GM21423 (cell line): ENCODE data around the gene FOXD4L1.
"Not testable (repeated sequence)": the region's sequence is repeated elsewhere in the genome, so short reads cannot be mapped to it uniquely, and the experiment has no call there.

Experiments
- ATAC-seq: cut with Tn5 transposase; IDR thresholded peaks from one replicate; pipeline ENCODE4 v1.9.1; 2021; ENCODE audit warnings: mild to moderate bottlenecking, moderate library complexity; ENCODE audit not compliant: unreplicated experiment

Gene FOXD4L1

DNA sequence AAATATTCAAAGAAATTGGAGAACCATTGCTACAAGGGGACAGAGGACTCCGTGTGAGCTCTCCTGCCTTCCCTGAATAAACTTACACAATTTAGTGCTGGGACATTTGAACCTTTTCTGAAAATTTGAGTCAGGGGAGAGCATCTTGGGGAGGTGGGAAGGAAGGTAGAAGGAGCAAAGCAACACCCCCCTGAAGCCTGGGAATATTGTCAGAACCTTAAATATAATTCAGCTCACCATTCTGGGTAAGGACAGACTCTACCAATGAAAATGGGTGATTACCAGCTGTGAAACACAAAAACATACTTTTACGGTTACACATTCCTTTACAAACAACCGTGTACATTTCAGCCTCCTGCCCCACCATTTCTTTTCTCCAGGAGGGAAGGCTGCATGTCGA is at the start of gene FOXD4L1:
FOXD4L1 (plus strand) TSS at position 301 of the 400 bp plus-strand sequence. CDS start 592 bp downstream, outside the sequence.
- ATAC-seq, result not testable (repeated sequence)

DNA sequence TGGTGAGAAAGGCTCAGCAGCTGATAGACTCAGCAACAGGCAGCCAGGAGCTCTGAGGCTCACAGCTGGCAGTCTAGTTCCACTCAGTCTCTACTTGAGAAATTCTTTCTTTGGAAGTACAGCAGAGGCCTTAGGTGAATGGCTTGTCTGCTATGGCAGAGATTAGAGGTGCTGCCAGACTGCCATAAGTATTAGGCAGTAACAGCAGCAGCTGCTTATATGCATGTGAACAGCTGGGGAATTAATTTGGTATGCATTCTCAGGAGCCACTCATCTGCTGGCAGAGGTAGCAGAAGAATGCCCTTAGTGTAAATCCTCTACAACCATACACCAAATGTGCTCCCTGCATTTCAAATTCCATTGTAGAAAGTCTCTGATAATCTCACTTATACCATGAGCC is 32.7 kb upstream of the FOXD4L1 start:
- not testable (repeated sequence) for ATAC-seq

DNA sequence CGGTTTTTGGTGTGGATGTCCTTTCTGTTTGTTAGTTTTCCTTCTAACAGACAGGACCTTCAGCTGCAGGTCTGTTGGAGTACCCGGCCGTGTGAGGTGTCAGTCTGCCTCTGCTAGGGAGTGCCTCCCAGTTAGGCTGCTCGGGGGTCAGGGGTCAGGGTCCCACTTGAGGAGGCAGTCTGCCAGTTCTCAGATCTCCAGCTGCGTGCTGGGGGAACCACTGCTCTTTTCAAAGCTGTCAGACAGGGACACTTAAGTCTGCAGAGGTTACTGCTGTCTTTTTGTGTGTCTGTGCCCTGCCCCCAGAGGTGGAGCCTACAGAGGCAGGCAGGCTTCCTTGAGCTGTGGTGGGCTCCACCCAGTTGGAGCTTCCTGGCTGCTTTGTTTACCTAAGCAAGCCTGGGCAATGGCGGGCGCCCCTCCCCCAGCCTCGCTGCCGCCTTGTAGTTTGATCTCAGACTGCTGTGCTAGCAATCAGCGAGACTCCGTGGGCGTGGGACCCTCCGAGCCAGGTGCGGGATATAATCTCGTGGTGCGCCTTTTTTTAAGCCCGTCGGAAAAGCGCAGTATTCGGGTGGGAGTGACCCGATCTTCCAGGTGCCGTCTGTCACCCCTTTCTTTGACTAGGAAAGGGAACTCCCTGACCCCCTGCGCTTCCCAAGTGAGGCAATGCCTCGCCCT is 21.6 kb upstream of the FOXD4L1 start:
- ATAC-seq, result not testable (repeated sequence)

DNA sequence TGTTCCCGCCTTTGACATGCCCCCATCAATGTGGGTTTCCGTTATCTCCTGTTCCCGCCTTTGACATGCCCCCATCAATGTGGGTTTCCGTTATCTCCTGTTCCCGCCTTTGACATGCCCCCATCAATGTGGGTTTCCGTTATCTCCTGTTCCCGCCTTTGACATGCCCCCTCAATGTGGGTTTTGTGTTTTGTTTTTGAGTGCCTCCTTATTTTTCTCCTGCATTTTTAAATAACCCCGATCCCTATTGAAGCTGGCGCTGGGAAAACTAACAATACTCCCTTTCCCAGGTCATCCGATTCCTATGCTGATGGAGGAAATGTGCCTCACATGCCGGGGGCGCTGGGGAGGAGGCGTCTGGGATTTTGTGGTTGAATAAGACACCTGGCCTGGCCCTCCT is 1.9 kb upstream of the FOXD4L1 start:
- not testable (repeated sequence) for ATAC-seq

DNA sequence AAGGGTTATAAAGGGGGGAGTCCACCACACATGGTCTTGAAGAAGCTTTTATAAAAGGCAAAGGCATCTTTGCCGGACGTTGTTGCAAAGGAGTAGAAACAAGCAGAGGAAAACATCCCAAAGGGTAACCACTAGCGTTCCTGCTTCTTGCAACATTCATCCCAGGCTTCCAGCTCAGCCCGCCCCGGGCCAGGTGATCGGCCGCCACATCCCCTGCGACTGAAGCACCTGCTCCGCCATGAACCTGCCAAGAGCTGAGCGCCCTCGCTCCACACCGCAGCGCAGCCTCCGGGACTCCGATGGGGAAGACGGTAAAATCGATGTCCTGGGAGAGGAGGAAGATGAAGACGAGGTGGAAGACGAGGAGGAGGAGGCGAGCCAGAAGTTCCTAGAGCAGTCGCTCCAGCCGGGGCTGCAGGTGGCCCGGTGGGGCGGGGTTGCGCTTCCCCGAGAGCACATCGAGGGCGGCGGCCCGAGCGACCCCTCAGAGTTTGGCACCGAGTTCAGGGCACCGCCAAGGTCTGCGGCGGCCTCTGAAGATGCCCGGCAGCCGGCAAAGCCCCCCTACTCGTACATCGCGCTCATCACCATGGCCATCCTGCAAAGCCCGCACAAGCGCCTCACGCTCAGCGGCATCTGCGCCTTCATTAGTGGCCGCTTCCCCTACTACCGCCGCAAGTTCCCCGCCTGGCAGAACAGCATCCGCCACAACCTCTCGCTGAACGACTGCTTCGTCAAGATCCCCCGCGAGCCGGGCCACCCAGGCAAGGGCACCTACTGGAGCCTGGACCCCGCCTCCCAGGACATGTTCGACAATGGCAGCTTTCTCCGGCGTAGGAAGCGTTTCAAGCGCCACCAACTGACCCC is 787 bp downstream of the FOXD4L1 start:
- ATAC-seq, result not testable (repeated sequence)

DNA sequence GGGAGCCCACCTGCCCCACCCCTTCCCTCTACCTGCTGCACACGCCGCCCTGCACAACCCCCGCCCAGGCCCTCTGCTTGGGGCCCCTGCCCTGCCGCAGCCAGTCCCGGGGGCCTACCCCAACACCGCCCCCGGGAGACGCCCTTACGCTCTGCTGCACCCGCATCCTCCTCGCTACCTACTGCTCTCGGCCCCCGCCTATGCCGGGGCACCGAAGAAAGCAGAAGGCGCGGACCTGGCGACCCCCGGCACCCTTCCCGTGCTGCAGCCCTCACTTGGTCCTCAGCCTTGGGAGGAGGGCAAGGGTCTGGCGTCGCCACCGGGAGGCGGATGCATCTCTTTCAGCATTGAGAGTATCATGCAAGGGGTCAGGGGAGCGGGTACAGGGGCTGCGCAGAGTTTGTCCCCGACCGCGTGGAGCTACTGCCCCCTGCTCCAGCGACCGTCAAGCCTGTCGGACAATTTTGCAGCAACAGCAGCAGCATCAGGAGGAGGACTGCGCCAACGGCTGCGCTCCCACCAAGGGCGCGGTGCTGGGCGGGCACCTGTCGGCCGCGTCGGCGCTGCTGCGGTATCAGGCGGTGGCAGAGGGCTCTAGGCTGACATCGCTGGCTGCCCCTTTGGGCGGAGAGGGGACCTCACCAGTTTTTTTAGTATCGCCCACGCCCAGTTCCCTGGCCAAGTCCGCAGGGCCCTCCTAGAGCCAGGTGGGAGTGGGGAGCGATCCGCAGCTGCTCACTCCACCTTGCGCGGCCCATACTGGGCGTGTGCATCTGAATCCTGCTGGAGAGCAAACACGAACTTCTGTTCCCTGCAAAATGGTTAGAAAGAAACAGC is 1.6 kb downstream of the FOXD4L1 start:
- not testable (repeated sequence) for ATAC-seq

DNA sequence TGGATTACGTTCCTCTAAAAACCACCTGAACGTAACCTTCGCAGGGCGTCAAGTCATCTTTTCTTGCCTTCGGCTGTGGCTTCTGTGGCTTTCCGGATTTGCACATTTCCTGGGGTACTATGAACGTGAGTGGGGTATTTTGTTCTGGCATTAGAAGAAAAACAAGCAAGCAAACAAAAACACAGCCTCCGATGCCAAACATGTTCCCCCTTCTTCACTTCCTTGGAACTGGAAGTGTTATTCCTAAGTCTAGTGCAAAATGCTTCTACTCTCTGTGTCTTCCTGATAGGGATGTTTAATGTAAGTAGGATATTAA is 2.2 kb downstream of the FOXD4L1 start:
- not testable (repeated sequence) for ATAC-seq

DNA sequence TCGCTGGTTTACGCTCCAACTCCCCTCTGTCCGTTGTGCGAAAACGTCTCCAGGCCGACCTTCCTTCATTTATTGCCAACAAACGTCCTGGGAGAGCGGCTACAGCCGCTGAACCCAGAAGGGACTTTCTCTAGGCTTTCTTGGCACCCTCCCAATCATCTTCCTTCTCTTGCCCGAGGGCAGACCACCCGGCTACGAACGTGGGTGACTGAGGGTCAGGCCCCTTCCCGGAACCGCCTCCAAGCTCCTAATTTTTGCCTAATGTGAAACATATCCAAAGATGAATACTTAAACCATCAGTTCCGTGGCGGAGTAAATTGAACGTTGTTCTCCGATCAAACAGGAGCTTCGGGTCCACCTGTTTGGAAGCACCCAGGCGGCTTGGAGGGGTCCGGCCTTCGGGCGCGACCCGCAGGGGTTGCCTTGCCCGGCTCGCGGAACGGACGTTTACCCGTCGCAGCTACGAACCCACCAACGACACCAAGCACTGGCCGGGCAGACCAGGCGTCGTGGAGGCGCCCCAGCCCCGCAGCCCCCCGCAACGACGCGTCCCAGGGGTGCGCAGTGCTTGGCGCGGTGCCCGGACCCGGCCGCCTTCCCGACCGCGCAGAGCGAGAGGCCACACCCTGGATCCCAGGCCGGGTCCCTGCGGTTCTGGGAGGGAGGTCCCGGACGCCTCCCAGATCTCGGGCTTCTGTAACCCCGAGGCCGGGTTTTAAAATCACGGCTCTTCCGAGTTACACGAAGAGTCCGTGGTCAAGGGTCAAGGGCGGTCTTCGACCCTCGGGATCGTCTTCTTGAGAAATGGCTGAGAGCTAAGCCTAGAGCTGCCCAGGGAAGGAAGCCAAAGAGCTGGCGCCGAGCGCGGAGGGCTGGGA is 4.0 kb downstream of the FOXD4L1 start:
- peak; percentile 13 for ATAC-seq

DNA sequence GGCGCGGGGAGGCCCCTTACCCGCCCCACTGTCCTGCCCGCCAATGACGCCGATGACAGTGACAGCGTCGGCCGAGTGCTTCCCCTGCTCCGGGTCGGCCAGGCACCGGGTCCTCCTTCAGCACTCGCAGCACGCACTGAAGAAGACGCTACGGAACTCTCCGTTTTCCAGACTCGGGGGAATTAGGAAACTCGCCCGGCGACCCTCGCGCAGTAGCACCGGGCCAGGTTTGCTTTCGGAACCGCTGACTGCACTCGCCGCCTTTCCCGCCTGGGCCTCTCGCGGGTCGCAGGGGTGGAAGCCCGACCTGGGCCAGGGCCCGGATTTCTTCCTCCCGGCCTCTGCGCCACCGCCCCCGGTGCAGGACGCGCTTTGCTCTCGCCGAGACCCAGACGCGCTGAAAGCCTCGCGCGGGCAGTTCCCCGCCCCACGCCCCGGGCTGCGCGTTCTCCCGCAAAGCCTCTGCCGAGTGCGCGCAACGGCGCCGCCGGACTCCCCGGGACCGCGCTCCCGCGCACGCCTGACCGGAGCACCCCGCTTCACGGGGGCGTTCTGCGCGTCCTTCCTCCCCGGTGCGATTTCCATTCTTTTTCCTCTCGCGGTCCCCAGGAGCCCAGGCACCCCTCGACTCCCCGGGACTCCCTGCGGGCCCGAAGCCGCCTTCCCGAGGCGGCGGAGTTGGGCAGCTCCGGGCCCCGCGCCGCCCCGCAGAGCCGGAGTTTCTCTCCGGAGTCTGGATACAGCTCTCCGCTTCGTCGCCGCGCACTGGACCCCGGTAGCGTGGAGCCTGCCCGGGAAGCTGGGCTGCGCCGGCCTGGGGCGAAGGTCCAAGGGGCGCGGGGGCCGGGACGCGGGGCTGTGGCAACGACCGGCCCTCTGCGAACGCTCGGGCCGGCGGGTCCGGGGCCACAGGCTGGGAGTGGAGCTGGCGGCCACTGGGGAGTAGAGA is 4.9 kb downstream of the FOXD4L1 start:
- ATAC-seq, result peak; percentile 79

DNA sequence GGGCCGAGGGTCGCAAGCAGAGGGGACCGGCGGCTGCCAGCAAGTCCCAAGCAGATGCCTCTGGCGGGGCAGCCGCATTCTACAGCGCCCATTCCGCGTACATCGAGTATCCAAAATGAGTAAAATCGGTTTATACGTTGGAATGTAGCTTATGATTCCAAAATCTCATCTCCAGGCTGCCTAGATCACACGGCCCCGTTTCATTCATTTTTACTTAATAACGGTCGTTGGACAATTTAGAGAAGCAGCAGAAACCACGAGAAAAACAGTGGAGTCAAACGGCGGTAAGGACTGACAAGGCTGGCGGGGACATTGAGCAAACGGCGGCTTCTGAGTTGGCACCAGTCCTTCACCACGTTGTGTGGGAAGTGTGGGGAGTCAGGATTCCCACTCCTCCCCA is 5.6 kb downstream of the FOXD4L1 start:
- ATAC-seq, result not testable (repeated sequence)

DNA sequence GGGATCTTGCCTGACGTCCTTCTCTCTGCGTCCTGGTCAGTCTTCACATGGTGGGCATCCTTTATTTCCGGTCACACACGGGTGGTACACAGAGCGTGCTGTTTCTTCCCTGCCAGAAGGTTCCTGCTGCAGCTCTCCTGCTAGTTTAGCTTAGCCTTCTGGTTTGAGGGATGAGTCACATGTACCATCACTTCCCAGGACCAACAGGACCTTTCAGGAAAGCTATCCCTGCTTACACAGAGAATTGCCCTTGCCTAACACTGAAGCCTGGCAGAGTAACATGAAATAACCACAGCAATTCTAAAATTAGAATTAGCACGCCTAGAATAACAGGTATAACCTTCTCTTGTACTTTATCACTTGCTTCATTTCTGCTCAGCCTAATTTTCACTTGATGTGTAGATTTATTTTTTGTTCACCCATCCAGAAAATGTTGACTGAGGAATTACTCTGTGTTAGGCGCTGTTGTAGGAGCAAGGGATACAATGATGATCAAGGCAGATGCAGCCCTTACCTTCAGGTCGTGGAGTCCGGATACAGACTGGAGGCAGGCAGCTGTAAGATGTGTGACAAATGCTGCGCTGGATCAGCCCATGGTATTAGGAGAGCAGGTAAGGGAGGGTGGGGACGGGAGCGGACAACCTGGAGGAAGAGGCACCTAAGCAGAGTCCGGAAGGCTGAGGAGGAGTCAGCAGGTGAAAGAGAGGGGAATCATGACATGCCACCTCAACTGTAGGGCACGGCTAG is 9.1 kb downstream of the FOXD4L1 start:
- ATAC-seq, result not testable (repeated sequence)

DNA sequence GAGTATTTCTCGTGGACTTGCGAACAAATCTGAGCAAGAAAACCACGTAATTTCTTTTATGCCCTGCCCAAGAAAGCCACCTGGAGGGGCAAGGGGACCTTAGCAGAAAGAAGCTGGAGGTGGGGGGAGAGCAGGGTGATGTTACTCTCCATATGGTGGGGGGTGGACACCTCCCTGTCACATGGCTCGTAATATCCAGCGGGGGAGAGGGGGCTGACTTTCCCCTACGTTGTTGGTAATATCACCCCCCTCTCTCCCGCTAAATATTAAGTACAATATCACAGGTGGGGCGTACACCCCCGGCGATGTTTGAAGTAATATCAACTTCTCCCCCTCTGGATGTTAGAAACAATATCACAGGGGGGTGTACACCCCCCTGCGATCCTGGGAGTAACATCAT is 9.7 kb downstream of the FOXD4L1 start:
- ATAC-seq, result not testable (repeated sequence)

DNA sequence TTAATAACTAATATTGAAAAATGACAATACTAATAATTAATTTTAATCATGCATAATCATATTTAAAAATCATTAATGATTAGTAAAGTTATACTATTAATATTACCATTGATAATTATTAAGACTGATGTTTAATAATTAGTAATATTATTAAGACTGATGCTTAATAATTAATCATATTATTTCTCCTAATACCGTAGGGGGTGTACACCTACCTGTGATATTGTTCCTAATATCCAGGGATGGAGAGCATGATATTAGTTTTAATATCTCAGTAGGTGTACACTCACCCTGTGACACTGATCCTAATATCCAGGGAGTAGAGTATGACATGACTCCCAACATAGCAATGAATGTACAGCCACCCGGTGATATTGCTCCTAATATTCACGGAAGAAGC is 12.4 kb downstream of the FOXD4L1 start:
- not testable (repeated sequence) for ATAC-seq

DNA sequence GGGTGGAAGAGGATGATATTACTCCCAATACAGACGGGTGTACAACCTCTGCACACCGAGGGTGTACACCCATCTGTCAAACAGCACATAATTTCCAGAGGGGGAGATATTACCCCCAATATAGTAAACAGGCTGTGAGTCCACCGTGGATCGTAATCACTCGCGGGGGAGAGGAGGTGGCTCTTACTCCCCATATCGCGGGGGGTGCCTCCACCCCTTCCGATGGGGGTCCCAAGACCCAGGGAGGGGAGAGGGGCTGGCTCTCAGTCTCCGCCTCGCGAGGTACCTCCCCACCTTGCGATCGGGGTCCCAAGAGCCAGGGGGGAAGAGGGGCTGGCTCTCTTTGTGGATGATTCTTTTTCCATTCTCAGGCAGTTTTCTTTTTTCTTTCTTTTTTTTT is 13.4 kb downstream of the FOXD4L1 start:
- not testable (repeated sequence) for ATAC-seq

DNA sequence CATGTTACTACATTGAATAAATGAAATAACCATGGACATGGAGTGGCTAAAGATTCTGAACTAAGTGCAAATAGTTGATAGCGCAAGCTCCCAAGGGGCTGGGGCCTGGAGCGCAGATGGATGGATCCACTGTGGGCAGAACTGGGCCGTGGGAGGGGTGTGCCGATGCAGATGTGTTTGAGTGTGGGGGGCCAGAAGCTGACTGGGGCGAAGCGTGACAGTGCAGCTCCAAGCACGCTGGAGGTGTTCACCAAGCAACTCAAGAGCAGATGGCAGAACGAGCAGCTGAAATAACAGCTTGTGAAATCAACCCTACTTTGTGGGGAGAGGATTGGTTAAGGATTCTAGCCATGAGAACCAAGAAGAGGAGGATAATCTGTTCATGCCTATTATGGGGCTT is 17.0 kb downstream of the FOXD4L1 start:
- ATAC-seq, result not testable (repeated sequence)

DNA sequence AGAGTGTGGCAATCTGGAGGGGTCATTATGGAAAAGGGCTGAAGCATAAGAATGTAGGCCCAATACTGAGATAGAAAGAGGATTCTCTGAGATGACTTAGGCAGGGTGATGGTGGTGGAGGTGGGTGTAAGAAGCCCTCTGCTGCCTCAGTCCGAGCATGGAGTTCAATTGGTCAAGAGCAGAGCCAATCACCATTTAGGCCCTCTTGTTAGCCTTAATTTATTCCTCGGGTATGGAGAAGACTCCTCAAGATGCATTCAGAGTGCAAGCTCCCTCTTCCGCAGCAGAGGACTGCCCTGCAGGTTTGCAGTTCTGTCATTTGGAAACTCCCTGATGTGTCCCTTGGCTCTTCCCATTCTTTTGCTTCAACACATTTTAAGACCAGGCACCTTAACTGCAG is 17.5 kb downstream of the FOXD4L1 start:
- ATAC-seq, result not testable (repeated sequence)

DNA sequence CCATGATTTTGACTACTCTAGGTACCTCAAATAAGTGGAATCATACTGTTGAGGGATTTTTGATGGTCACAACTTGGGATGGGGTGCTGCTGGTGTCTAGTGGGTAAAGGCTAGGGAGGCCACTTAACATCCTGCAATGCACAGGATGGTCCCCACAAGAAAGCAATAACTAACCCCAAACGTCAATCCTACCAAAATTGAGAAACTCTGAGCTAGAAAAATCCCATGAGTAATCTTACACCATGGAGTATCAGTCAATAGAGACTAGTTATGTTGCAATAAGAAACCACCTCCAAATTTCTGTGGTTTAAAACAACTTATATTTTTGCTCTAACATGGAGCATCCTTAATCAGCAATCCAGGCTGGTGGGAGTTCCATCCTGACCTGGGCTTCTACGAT is 18.6 kb downstream of the FOXD4L1 start:
- not testable (repeated sequence) for ATAC-seq

DNA sequence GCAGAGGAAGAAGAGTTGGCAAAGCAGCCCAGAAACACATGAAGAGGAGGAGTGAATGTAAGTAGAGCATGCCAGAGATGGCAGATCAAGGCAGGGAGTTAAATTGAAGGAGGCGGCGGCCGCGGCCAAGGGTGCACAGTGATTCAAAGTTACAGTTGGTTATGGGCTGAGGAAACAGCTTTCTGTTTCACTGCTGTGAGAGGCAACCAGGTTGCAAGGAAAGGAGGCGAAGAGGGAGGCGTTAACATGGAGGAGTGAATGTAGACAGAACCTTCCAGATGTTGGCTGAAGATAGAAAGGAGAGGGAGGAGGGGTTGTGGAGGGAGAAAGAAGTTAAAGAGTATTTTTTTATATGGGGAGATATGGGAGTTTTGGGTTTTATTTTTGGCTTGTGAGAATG is 22.4 kb downstream of the FOXD4L1 start:
- not testable (repeated sequence) for ATAC-seq
